ENCODE data around the gene NSD1. TPM values are rescaled to one million over a fixed set of nuclear protein-coding genes. Genes with fewer than 3 reads are reported as not detected.

Gene NSD1
- total and polyA plus RNA-seq, 2 of the 4 experiments (the other 2 are of a cell fraction), result 7.7 to 31.0 TPM

GRCh38 chr5:177185993-177186392 lies 52.4 kb downstream of the NSD1 start:
- Histone ChIP-seq H3K27me3 (ENCODE audit: control insufficient read depth, insufficient read depth, low read length) (no peaks in the 10 kb centered on the region), H3K14ac (replicated peaks; ENCODE audit: low read depth, low read length) (no peak overlapping the region), H2BK15ac (ENCODE audit: low read depth, low read length) (no peak overlapping the region), H4K5ac (ENCODE audit: low read depth, low read length) (no peak overlapping the region), H3K9ac (ENCODE audit: low read depth, low read length) (no peak overlapping the region), H3K23ac (ENCODE audit: low read depth, low read length) (no peak overlapping the region), H4K8ac (ENCODE audit: low read depth in 2 of 2, low read length in 2 of 2) (no peak overlapping the region), H2BK120ac (ENCODE audit: low read depth, low read length) (no peak overlapping the region), H3K9me3 (ENCODE audit: control insufficient read depth, insufficient read depth, low read length) (no peaks in the 10 kb centered on the region), H3K4me1 (ENCODE audit: control insufficient read depth, insufficient read depth, low read length) (peaks cover 2% of the 10 kb centered on the region; the same call in 1 of the 2 replicates), H2BK20ac (ENCODE audit: low read depth, low read length) (no peak overlapping the region), H3K18ac (ENCODE audit: low read depth, low read length) (no peak overlapping the region), H3K36me3 (ENCODE audit: control insufficient read depth, insufficient read depth, low read length) (peaks cover 8% of the 10 kb centered on the region), H3K4ac (ENCODE audit: low read depth, low read length) (no peak overlapping the region), H2AK9ac (replicated peaks; ENCODE audit: low read depth, low read length, poor library complexity) (no peak overlapping the region), H3K9me1 (ENCODE audit: insufficient read depth, low read length) (no peaks in the 10 kb centered on the region), H3K56ac (ENCODE audit: extremely low read depth, insufficient read depth, low read length) (no peak overlapping the region), H3K4me3 (ENCODE audit: insufficient read depth, low read depth, low read length) (no peak overlapping the region), H3K4me2 (ENCODE audit: low read depth, low read length) (no peak overlapping the region), H4K91ac (ENCODE audit: insufficient read depth, low read depth, low read length) (no peak overlapping the region), H3K79me1 (ENCODE audit: low read depth in 1 of 2, low read length in 2 of 2) (peaks cover 35 to 56% of the 10 kb centered on the region in 2 experiments), H2BK5ac (ENCODE audit: low read depth, low read length, poor library complexity, severe bottlenecking) (no peak overlapping the region), H3K27ac (ENCODE audit: insufficient read depth, low read length) (no peak overlapping the region), H4K20me1 (ENCODE audit: insufficient read depth, low read length) (peaks cover 3% of the 10 kb centered on the region; the same call in 1 of the 2 replicates), H2AK5ac (ENCODE audit: low read depth, low read length) (no peak overlapping the region), H2AFZ (replicated peaks; ENCODE audit: low read length, poor library complexity) (no peak overlapping the region)
- TF ChIP-seq CHD1 (IDR thresholded peaks at IDR 0.05; ENCODE audit: low read depth, low read length), result no peak
- TF ChIP-seq USF2 (IDR thresholded peaks at IDR 0.05; ENCODE audit: low read depth, low read length), result no peak
- TF ChIP-seq FOS (IDR thresholded peaks at IDR 0.05; ENCODE audit: low read depth, low read length), result no peak
- no peak for TF ChIP-seq MAZ (IDR thresholded peaks at IDR 0.05; ENCODE audit: borderline replicate concordance, low read depth, low read length)
- TF ChIP-seq, protein P1, sequence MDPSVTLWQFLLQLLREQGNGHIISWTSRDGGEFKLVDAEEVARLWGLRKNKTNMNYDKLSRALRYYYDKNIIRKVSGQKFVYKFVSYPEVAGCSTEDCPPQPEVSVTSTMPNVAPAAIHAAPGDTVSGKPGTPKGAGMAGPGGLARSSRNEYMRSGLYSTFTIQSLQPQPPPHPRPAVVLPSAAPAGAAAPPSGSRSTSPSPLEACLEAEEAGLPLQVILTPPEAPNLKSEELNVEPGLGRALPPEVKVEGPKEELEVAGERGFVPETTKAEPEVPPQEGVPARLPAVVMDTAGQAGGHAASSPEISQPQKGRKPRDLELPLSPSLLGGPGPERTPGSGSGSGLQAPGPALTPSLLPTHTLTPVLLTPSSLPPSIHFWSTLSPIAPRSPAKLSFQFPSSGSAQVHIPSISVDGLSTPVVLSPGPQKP (IDR thresholded peaks at IDR 0.05; ENCODE audit: borderline replicate concordance, low read depth, low read length), result no peak
- TF ChIP-seq CEBPB (IDR thresholded peaks at IDR 0.05; ENCODE audit: low read depth, low read length), result no peak
- TF ChIP-seq RCOR1 (IDR thresholded peaks at IDR 0.05; ENCODE audit: insufficient replicate concordance, low read length), result no peak
- no peak for TF ChIP-seq RAD21 (IDR thresholded peaks at IDR 0.05; ENCODE audit: low read length)
- no peak for TF ChIP-seq MXI1 (IDR thresholded peaks at IDR 0.05; ENCODE audit: borderline replicate concordance, low read depth, low read length)
- TF ChIP-seq MAFK (IDR thresholded peaks at IDR 0.05; ENCODE audit: low read depth, low read length), result no peak
- TF ChIP-seq POLR2A (IDR thresholded peaks at IDR 0.05; ENCODE audit: low read depth, low read length), result no peak
- BruUV-seq (replicated peaks), result no TSS peak
- no peak for DNase-seq
- ChIA-PET CTCF (no interaction called here), POLR2A (ENCODE audit: unreplicated experiment) (no interaction called here)
- no CpG with 5 or more reads among the region's 2 CpGs for WGBS, 2 experiments (ENCODE audit: extremely low coverage in 2 of 2, insufficient read length in 1 of 2)
- no peak for ATAC-seq (ENCODE audit: low read depth)
- intact Hi-C loops (cut with micrococcal nuclease) (loop anchor here (5.0 kb wide), 1 partner anchor 34 kb away; no protein-coding TSS in a partner anchor), dilution Hi-C loops (cut with HindIII; ENCODE audit: low sequenced_read_pairs, unreplicated experiment) (no loop called here), in situ Hi-C loops (cut with MboI; ENCODE audit: low sequenced_read_pairs) (no loop called here)

Data from IMR-90 (cell line).